Measurements from ENCODE around the gene HS2ST1. TPM values are rescaled to one million over a fixed set of nuclear protein-coding genes. Genes with fewer than 3 reads are reported as not detected.
"Not testable (repeated sequence)": the region's sequence is repeated elsewhere in the genome, so short reads cannot be mapped to it uniquely, and the experiment has no call there.

The HS2ST1 gene
- total and polyA plus RNA-seq, 11 donors: 3.4 to 20.3 (median 13.6) TPM

GRCh38 chr1:86987446-86987845, 73.0 kb downstream of the HS2ST1 start:
- TF ChIP-seq CTCF (IDR thresholded peaks at IDR 0.05) (no peak), POLR2A (IDR thresholded peaks at IDR 0.05) (no peak)
- Histone ChIP-seq H3K36me3 (no peaks in the 10 kb centered on the region), H3K27me3 (no peaks in the 10 kb centered on the region), H3K4me1 (no peaks in the 10 kb centered on the region), H3K9me3 (no peaks in the 10 kb centered on the region), H3K4me3 (no peak overlapping the region), H3K27ac (no peak overlapping the region)
- intact Hi-C loops (cut with DNase I): no loop called here
- DNase-seq (no peak), ATAC-seq (no peak)

GRCh38 chr1:86988835-86989234, 74.4 kb downstream of the HS2ST1 start:
- H3K27me3 ChIP-seq: no peaks in the 10 kb centered on the region
- TF ChIP-seq CTCF (IDR thresholded peaks at IDR 0.05) (no peak), POLR2A (IDR thresholded peaks at IDR 0.05) (no peak)
- no peak for ATAC-seq
- H3K9me3 ChIP-seq: no peaks in the 10 kb centered on the region
- DNase-seq: no peak
- H3K36me3 ChIP-seq: no peaks in the 10 kb centered on the region
- intact Hi-C loops (cut with DNase I): no loop called here
- H3K4me1 ChIP-seq: peaks cover 0 to 5% (median 0%) of the 10 kb centered on the region in 12 donors
- 98 to 99% (median 98%) methylated on average over 7 of the region's 7 CpGs for WGBS, 4 donors
- H3K4me3 ChIP-seq: no peak overlapping the region
- no peak overlapping the region for H3K27ac ChIP-seq

- H3K4me1 ChIP-seq; ATAC-seq; H3K9me3 ChIP-seq; H3K4me3 ChIP-seq; DNase-seq; H3K27me3 ChIP-seq; intact Hi-C loops (cut with DNase I); H3K27ac ChIP-seq; H3K36me3 ChIP-seq: not testable (repeated sequence)
- 50 to 77% (median 58%) methylated on average over 3 of the region's 3 CpGs for WGBS, 4 donors
These were observed 75.3 kb downstream of the HS2ST1 start for GRCh38 chr1:86989690-86990089.

- no peaks in the 10 kb centered on the region for H3K36me3 ChIP-seq
- no peak overlapping the region for H3K4me3 ChIP-seq
- intact Hi-C loops (cut with DNase I): no loop called here
- no peak for DNase-seq
- H3K27ac ChIP-seq: no peak overlapping the region
- 85 to 99% (median 96%) methylated on average over 2 of the region's 2 CpGs for WGBS, 4 donors
- no peak for TF ChIP-seq CTCF (IDR thresholded peaks at IDR 0.05)
- TF ChIP-seq POLR2A (IDR thresholded peaks at IDR 0.05): no peak
- H3K27me3 ChIP-seq: no peaks in the 10 kb centered on the region
- no peak for ATAC-seq
- no peaks in the 10 kb centered on the region for H3K9me3 ChIP-seq
- peaks cover 0 to 5% (median 0%) of the 10 kb centered on the region in 12 donors for H3K4me1 ChIP-seq
These were observed 76.4 kb downstream of the HS2ST1 start for GRCh38 chr1:86990826-86991225.

- H3K4me3 ChIP-seq: no peak overlapping the region
- H3K27me3 ChIP-seq: no peaks in the 10 kb centered on the region
- TF ChIP-seq CTCF (IDR thresholded peaks at IDR 0.05) (no peak), POLR2A (IDR thresholded peaks at IDR 0.05) (no peak)
- H3K9me3 ChIP-seq: no peaks in the 10 kb centered on the region
- intact Hi-C loops (cut with DNase I): no loop called here
- H3K27ac ChIP-seq: no peak overlapping the region
- ATAC-seq: no peak
- 83 to 89% (median 87%) methylated on average over 6 of the region's 6 CpGs for WGBS, 4 donors
- no peak for DNase-seq
- no peaks in the 10 kb centered on the region for H3K36me3 ChIP-seq
- H3K4me1 ChIP-seq: peaks cover 0 to 5% (median 0%) of the 10 kb centered on the region in 12 donors
These were observed 77.2 kb downstream of the HS2ST1 start for GRCh38 chr1:86991549-86992186.
